HG02970 (cell line): ENCODE measurements around the gene MCC.

Experiments used
- ATAC-seq: cut with Tn5 transposase; IDR thresholded peaks from one replicate; pipeline ENCODE4 v1.9.1; 2021; ENCODE audit warnings: mild to moderate bottlenecking, moderate library complexity, moderate number of reproducible peaks; ENCODE audit not compliant: unreplicated experiment, low FRiP score

MCC gene

DNA sequence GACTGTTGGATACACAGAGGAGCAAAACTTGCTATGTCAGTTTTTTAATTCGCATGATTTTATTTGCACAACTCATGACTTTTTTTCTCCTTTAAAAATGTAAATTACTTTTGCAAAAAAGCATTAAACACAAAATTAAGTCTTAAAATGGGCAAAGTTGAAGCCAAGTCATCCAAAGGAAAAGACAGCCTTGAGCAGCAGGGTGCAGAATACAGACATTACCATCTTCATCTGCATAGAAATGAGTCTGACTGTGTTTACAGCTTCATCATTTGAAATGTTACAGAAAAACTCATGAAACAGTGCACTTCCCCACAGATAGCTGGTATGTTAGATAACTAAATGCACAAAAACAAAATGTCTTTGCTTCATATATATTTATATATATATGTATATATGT is 154.8 kb downstream of the MCC start:
- ATAC-seq: no peak

DNA sequence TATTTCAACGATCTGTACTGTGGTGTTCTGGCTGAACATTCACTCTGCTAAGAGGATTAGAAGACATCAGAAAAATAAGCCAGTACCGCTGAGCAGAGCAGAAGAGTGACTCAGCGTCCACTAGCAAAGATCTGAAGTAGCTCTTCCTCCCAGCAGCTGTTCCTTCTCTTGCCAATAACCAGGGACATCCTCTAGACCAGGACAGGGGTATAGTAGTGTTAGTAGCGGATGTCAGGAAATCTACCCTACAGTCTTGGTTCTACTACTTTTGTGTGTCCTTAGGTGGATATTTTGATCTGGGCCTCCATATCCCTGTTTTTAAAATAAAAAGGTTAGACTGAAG is 157.1 kb downstream of the MCC start:
- no peak for ATAC-seq

DNA sequence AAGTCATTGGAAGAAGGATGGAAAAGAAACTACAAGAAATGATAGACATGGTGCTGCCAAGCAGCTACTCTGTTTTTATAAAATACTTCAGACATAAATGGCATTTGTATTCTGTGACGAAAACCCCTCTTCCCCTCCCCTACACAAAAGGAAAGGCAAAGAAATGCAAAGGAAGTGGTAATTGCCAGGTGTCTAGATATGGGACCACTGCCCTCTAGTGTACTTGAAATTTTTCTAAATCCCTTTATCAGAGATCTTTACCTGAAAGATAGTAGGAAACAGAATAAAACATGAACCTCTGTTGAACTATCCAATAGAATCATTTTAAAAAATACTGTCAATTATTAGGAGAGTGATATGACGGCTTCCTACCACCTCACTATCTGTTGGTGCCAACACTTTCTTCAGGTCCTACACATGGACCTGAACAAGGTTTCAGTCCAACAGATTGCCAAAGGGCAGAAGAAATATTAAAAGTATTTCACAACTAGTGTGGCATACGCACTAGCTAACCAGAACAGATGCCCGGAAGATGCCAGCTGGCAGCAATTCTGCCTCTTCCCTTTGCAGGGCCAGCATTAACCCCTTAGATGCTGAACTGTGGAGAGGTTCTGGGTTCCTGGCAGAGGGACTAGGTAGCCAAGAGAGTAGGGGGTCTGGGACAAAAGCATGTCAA is 157.6 kb downstream of the MCC start:
- no peak for ATAC-seq

GRCh38 chr5:113329981-113330380 is 158.3 kb downstream of the MCC start:
- no peak for ATAC-seq

DNA sequence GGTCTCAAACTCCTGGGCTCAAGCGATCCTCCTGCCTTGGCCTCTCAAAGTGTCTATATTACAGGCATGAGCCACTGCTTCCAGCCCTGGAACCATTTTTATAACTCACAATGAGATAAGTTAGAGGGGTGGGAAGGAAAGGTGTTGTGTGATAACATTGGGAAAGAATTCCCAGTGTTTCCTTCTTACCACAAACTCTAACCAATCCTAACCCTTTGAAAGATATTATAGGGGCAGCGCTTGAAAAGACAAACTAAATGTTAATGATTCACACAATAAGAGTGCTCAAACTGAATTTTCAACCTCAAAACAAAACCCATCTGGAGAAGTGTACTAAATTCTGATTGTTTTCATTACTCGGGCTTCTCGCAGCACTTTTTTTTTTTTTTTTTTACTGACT is 163.2 kb downstream of the MCC start:
- no peak for ATAC-seq

DNA sequence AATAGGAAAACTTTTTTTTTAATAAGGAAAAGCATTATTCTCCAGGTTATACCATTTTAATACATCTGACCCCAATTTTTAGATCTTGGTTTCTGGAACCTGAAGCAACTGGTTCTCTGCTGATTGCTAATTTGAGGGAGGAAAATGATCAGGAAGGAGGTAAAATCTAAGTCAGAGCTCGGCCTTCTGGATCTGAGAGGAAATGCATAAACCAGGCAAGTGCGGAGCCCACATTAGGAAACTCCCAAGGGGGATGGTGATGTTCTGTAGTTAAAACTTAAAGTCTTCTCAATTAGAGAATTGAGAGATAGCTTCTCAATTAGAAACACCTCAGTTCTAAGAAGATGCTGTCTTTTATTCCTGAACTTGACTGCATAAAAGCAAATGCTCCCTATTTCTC is 167.0 kb downstream of the MCC start:
- ATAC-seq: no peak

DNA sequence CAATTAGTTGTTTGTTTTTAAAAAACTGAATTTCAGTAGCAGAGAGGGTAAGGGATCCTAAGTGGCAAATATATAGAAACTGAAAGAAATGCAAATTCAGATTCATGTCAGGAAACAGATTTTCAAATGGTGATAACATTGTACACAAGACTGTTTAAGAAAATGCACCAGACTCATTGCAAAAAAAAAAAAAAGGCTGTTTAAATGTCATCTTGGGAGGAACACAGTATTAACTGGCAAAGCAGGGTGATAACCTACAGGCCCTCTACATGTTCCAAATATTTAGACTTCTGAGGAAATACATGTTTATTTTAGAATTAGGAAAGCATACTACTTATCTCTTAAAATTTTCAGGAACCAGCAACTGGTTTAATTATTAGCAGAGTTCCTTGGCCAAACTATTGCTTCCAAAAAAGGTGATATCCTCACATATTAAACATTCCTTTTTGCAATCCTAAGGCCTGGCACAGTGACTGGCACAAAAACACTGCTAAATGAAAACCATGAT is 167.9 kb downstream of the MCC start:
- no peak for ATAC-seq

DNA sequence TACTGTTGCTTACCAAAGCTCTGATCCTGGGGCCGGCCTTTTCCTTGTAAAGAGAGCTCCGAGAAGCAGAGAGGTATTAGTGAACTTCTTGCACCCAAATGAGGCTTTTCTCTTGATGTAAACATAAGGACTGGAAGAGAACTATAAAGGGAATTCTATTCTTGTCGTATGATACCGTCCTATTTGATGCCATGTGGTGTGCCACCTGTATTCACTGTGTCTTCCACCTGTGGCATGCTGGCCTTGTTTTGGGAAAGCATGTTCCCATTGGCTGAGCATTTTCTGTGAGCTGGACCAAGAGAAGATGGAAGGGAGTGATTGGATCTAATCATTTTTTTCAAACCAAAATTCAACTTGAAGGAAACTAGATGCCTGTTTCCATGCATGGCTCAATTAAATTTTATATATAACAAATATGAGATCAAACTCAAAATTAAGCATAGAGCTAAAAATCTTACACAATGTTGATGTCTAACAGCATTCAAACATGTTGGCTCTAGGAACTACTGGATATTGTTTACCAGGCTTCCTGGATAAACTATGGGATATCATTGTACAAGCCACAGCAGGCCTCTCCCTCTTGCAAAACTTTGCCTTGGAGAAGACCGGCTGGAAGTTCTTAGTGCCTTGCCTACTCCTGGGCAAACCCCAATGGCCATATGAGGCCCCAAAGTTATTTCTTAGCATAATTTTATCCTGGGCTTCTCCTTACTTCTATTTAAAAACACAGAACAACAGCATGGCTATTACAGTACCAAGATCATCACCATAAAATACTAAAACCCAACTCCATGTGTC is 168.8 kb downstream of the MCC start:
- ATAC-seq: no peak

GRCh38 chr5:113317636-113318035 is 170.6 kb downstream of the MCC start:
- no peak for ATAC-seq

GRCh38 chr5:113311301-113311700 is 177.0 kb downstream of the MCC start:
- ATAC-seq: no peak

DNA sequence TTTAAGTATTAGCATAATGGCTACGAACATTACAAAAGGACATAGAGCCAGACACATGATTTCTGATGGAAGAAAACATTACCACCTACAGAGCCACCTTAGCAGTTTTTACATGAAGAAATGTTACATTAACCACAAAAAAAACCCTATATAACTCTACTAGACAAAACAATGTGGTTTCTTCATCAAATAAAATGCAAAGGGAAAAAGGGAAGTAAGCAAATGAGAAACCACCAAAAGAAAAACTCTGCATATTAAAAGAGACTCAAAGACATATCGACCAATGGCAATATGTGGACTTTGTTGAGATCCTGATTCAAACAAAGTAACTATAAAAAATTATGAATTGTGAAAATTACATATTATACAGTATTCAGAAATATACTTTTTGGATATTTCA is 186.1 kb downstream of the MCC start:
- no peak for ATAC-seq

DNA sequence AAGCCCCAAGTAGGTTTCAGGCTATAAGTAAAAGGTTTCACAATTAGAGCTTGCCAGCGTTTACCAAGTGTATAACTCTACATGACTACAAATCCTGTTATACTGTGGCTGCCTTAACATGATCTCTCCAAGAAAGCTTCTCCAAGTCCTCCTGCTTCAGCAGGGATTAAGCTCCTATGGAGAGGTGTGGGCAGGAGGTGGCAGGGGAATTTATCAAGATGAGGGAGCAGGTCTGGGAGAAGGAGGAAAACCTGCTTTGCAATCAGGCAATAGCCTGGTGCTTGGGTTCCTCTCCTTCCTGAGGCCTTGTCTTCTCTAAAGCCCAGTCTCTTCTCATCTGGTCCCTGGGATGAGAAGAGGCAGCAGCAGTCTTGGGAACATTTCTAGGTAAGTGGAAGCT is 188.7 kb downstream of the MCC start:
- ATAC-seq: no peak

DNA sequence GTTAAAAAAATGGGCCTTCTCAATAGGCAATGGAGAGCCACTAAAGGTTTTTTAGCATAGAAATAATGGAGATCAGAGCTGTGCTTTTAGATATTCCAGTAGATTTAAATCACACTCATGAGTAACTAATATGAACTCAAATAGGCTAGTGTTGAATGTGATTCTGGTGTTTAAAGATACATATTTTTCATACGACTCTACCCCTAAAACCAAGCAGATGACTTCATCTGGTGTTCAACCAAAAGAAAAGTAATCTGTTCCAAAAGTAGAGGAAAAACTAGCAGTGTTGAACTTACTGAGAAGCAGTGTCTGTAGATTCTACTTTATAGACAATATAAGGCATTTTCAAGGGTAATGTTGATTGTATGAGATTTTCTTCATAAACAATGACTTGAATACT is 191.6 kb downstream of the MCC start:
- no peak for ATAC-seq

GRCh38 chr5:113295111-113295539 is 193.1 kb downstream of the MCC start:
- ATAC-seq: no peak

DNA sequence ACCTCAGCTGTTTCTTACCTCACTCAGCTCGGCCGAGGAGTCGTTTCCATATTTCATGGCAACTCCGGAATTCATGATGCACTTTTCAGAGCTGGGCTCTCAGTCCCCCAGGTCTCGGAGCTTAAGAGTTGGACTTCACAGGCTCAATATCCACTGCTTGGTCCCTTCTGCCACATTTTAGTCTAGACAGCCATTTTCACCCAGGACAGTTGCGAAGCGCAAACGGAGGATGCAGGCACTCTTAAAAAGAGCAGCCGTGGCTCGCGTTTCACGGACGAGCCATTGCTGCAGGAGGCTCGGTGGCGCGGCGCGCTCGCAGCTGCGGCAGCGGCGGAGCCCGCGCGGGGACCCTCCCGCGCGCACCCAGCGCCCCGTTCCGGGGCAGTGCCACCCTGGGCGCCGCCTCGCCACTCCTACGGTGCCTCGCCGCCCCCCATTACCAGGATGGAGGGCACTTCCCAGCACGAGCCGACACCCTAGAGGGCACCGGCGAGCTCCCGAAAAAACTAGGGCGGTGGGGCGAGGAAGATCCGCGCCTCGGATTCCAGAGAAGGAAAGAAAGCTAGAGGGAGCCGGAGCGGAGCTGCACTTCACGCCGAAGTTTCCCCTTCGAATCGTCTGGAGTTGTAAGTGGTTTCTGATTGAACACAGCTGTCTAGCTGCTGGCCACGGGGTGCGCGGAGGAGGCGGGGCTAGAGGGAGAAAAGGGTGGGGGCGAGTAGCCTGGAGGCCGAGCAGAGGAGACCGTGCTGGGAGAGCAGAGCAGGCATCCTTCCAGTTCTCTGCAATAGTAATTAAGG is 193.7 kb downstream of the MCC start:
- ATAC-seq: peak; percentile 91

DNA sequence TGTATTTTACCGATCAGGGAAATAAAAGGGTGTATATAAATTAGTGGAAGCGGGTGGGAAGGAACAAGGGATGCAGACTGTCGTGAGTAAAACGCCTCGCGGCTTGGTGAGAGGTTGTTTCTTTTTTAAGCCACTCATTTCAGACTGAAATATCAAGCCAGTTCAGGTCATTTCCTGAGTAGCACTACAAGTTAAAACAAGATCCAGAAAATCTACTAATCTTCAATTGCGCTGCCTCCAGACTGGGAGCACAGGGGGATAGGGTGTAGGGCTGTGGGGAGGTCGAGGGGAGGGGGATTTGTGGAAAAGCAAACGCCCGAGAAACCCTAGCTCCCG is 194.3 kb downstream of the MCC start:
- ATAC-seq: peak; percentile 20

- ATAC-seq: no peak
Observed at GRCh38 chr5:113293068-113293974, 194.9 kb downstream of the MCC start.

DNA sequence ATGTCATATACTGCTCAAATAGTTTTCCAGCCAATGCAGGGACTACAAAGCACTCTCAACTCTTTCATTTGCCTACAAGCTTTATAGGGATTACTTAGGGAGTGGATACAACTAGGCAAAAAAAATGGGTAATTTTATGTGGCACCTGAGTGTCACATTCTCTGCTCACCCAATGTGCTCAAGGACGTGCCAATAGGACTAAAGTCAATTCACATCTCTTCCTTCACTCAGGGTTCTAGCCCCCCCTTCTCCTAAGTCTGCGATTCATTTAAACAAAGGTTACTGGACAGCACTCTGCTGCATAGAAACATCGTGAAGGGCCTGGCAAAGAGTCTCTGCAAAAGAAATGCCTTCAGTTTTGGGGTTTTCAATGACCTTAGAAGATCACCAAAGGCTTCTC is 195.8 kb downstream of the MCC start:
- no peak for ATAC-seq

DNA sequence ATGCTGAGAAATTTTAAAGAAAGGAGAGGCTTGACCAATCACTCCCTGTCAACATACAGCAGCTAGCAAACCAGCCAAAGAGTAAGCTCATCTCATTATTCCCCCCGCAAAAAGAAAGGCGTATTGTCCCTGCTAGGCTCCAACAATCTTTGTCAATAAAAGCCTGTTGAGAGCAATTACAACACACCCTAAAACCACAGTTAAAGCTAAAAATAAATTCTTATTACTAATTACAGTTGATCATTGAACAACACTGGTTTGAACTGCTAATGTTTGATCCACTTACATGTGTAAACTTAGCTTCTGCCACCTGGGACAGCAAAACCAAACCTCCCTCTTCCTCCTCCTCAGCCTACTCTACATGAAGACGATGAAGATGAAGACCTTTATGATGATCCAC is 204.7 kb downstream of the MCC start:
- ATAC-seq: no peak

DNA sequence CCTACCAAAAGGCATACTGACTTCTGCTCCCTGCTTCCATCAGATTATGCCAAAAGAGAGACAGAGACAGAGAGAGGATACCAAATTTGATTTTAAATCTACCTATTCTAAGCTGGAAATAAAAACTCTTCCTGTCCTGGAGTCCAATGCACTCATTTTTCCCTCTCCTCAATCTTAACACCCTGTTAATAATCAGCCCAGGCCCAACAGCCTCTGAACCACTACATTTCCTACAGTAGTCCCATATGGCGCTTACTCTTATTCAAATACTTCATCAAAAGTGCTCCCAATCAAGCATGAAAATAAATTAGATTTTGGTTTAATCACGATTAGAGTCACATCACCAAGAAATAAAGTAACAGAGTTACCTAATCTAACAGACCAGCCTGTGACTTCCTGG is 205.8 kb downstream of the MCC start:
- no peak for ATAC-seq
